Forelimb muscle (tissue), 1 donor: ENCODE data around the gene GTF2IRD1. TPM values are rescaled to one million over a fixed set of nuclear protein-coding genes. Genes with fewer than 3 reads are reported as not detected.
"Not testable (repeated sequence)": the region's sequence is repeated elsewhere in the genome, so short reads cannot be mapped to it uniquely, and the experiment has no call there.

Experiments
- DNase-seq: peaks from one replicate; pipeline ENCODE4 v3.0.0-alpha.2; 2013; ENCODE audit warnings: low read depth
- polyA plus RNA-seq: library from polyadenylated mRNA; unstranded; fragments of 120-200 nt; gene quantifications from one replicate; pipeline ENCODE4 v1.2.1, GENCODE V29; 2013; ENCODE audit not compliant: insufficient read length

The GTF2IRD1 gene
- polyA plus RNA-seq: 48.0 TPM

- peak; percentile 26 for DNase-seq
These were observed at the start of gene GTF2IRD1 for GRCh38 chr7:74453322-74454011. Gene GTF2IRD1 (plus strand): TSS chr7:74453906. CDS start chr7:74508081, 54,175 bp downstream.

- no peak for DNase-seq
These were observed 49.4 kb upstream of the GTF2IRD1 start for GRCh38 chr7:74404388-74404700.

GRCh38 chr7:74404741-74405140, 49.0 kb upstream of the GTF2IRD1 start:
- DNase-seq: no peak

GRCh38 chr7:74405191-74405898, 48.4 kb upstream of the GTF2IRD1 start:
- DNase-seq: no peak

- no peak for DNase-seq
These were observed 47.7 kb upstream of the GTF2IRD1 start for GRCh38 chr7:74405899-74406512.

- DNase-seq: no peak
These were observed 45.7 kb upstream of the GTF2IRD1 start for GRCh38 chr7:74407958-74408357.

GRCh38 chr7:74409571-74409970, 44.1 kb upstream of the GTF2IRD1 start:
- no peak for DNase-seq

GRCh38 chr7:74410772-74411171, 42.9 kb upstream of the GTF2IRD1 start:
- DNase-seq: no peak

GRCh38 chr7:74411571-74411970, 42.1 kb upstream of the GTF2IRD1 start:
- not testable (repeated sequence) for DNase-seq

- no peak for DNase-seq
These were observed 41.6 kb upstream of the GTF2IRD1 start for GRCh38 chr7:74412056-74412455.

GRCh38 chr7:74412603-74413002, 41.1 kb upstream of the GTF2IRD1 start:
- DNase-seq: no peak

- DNase-seq: not testable (repeated sequence)
These were observed 38.9 kb upstream of the GTF2IRD1 start for GRCh38 chr7:74414595-74415333.

GRCh38 chr7:74417419-74417971, 36.2 kb upstream of the GTF2IRD1 start:
- DNase-seq: peak; percentile 25

- DNase-seq: no peak
These were observed 35.6 kb upstream of the GTF2IRD1 start for GRCh38 chr7:74418076-74418475.

GRCh38 chr7:74418538-74418937, 35.2 kb upstream of the GTF2IRD1 start:
- no peak for DNase-seq

- not testable (repeated sequence) for DNase-seq
These were observed 34.5 kb upstream of the GTF2IRD1 start for GRCh38 chr7:74419232-74419631.

- DNase-seq: no peak
These were observed 33.7 kb upstream of the GTF2IRD1 start for GRCh38 chr7:74420006-74420405.

GRCh38 chr7:74424291-74424880, 29.3 kb upstream of the GTF2IRD1 start:
- DNase-seq: no peak

- DNase-seq: no peak
These were observed 25.7 kb upstream of the GTF2IRD1 start for GRCh38 chr7:74428023-74428422.

- DNase-seq: no peak
These were observed 24.5 kb upstream of the GTF2IRD1 start for GRCh38 chr7:74429153-74429747.

GRCh38 chr7:74430409-74430808, 23.3 kb upstream of the GTF2IRD1 start:
- not testable (repeated sequence) for DNase-seq
